Head of caudate nucleus (tissue), 42 donors: ENCODE results near the gene HOXC6.

Source experiments
- DNase-seq, 42 donors: peaks; one replicate each; pipeline versions ENCODE4 v3.0.0 to v3.0.0-alpha.2; 2020 to 2021; ENCODE audit warnings: mixed read lengths in 7 of 42
- intact Hi-C: fragments of 100-400 bp; cut with DNase I; formaldehyde crosslinking; loops from one replicate; pipeline ENCODE4 v1.15.0; 2022

The HOXC6 gene

DNA sequence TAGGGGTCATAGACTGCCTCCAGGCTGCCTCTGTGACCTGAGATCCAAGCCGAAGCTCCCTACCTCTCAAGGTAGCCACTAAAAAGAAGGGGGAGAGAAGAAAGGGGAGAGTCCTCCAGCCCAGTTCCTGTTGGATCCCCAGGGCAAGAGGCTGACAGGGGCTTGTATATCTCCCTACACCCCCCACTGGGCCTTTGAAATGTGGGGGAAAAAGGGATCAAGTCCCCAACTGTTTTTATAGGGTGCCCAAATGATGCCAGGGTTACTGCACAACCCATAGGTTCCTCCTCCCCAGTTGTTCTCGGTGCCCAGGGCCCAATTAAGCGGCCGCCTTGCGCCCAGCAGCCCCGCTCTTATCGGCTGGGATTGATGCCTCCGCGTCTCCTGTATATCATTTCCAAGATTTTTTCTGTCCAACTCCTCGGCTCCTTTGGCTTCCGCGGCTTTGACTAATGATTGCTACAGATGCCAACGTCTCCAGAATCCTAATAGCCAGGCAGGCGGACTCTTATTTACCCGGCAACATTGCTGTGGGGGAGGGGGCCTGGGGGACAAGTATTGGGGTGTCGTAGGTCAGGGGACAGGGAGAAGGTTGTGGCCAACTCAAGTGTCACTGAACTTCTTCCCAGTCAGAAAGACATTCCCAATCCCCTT is 17.8 kb downstream of the HOXC6 start:
- DNase-seq: no peak
- intact Hi-C loops: no loop called here

GRCh38 chr12:54046809-54047159 is 18.5 kb downstream of the HOXC6 start:
- intact Hi-C loops: no loop called here
- no peak for DNase-seq

DNA sequence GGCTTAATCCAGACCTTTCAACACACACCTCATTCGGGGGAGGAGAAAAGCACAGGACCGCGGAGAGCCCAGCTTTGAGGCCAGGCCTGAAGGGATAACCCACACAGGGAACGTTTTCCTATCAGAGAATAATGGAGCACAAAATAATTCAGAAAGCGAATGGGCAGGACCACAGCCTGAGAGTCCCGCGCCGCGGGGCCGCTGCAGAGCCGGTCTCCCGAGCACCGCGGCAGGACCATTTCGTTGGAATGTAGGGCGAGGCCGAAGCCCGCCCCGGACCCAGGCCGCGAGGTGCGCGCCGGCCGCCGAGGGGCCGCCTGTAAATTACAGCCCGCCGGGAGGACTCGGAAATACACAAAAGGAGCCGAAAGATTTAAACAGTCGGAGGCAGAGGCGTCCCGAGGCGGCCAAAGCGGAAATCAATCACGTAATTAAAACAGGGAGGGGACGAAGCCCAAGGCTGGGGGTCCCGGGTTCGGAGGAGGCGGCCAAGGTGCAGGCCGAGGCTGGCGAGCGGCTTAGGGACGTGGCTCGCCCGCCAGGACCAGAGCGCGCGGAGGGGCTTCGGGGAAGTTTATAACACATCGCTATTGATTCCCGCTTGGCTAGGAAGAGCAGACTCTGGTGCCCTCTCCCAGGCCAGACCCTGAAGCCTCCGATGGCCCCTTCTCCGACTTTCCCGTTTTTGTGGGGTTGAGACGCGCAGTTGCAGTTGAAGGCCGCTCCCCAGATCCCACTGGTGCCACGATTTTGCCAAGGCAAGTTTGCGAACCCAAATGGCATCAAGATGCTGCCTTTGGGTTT is 19.1 kb downstream of the HOXC6 start:
- intact Hi-C loops: no loop called here
- no peak for DNase-seq

GRCh38 chr12:54047964-54048303 is 19.7 kb downstream of the HOXC6 start:
- DNase-seq: no peak

DNA sequence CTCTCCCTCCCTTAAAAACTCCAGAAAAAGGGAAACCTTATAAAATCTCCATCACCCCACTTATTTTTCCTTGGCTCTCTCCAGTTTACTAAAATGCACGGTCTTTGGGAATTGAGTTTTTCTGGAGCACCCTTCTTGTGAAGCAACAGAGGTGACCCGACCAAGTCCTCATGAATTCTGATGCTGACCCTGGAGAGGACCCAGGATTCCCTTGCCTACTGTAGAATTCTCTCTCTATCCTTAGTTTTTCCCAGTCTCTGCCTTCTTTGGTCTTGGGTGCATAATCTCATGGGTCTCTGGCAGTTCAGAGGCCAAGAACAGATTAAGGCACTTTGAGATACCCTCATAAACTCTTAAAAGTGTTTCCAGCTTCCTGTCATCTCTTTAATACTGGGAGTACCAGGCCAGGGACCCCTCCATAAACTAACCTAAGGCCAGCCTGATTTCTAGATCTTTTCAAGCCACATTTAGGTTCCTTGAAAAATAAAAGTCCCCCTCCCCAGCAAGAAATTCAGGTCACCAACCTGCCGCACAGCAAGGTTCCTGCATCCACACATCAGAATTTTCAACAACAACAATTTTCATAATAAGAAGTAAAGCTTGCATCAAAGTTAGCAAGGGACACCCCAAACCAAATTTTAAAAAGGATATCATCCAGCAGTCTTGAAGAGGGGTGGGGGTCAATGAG is 20.3 kb downstream of the HOXC6 start:
- intact Hi-C loops: no loop called here
- DNase-seq: no peak

More at GRCh38 chr12:54047964-54048303, 19.7 kb downstream of the HOXC6 start:
- intact Hi-C loops: no loop called here

- no peak for DNase-seq
- intact Hi-C loops: no loop called here
These were observed 20.9 kb downstream of the HOXC6 start for GRCh38 chr12:54049108-54049507.

DNA sequence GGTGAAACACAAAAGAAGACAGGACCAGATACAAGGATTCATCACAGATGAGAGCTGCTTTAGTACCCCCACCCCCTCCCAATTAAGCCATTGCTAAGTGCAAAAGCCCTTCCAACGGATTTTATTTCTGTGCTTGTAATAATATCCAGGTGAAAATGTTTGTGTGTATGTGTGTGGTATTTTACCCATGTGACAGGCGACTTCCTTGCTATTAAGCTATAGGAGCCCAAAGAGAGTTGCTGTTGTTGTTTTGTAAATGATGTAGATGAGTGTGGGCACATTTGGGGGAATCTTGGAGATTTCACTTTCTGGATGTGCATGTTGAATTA is 22.2 kb downstream of the HOXC6 start:
- intact Hi-C loops: no loop called here
- no peak for DNase-seq

GRCh38 chr12:54051026-54051842 is 23.0 kb downstream of the HOXC6 start:
- intact Hi-C loops: no loop called here

DNA sequence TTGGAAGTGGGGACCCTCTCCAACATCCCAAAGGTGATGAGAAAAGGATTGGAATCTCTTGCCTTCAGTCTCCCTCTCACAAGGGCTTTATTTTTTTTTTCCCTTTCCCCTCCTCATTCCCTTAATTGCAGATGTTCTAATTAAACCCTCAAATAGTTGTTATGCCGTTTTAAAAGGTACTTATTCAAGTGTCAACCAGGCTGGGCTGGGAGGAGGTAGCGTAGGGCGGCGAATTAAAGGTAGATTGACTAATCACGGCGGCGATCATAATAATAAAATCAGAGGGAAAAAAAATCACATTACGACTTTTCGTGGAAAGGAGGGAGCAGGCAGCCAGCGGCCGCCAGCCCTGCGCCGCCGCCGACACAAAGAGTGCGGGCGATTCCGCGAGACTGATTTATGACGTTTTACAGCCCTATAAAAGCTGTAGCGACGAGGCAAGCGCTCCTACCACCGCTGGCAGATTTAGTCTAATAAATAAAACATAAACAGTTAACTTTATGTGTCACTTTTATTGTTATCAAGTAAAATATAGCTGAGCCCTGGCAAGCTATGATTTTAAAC is 23.7 kb downstream of the HOXC6 start:
- no peak for DNase-seq
- intact Hi-C loops: no loop called here

More at GRCh38 chr12:54051026-54051842, 23.0 kb downstream of the HOXC6 start:
- DNase-seq: no peak

DNA sequence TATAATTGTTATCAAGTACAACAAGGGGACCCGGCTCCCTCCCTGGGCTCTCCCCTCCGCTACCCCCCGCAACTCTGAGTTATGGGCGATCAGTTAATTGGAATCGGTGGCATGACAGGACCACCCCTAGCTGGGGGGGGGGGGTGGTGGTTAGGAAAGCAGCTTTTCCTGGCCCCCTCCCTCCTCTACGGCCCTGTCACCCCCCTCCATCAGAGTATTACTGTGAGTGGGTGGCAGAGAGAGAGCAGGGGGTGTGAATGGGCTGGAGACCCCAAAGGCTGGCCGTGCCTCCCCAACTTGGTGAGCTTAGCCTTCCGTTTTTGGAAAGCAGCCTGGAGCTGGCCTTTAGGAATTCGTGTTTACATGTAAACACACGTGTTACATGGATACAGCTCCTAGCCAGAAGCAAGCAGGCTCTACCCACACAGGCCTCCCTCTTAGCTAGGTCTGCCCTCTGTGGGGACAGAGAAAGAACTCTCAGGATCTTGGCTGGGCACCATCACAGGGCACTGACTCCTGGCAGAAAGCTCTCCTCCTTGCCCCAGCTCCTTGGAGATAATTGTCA is 24.3 kb downstream of the HOXC6 start:
- intact Hi-C loops: no loop called here
- DNase-seq: no peak

DNA sequence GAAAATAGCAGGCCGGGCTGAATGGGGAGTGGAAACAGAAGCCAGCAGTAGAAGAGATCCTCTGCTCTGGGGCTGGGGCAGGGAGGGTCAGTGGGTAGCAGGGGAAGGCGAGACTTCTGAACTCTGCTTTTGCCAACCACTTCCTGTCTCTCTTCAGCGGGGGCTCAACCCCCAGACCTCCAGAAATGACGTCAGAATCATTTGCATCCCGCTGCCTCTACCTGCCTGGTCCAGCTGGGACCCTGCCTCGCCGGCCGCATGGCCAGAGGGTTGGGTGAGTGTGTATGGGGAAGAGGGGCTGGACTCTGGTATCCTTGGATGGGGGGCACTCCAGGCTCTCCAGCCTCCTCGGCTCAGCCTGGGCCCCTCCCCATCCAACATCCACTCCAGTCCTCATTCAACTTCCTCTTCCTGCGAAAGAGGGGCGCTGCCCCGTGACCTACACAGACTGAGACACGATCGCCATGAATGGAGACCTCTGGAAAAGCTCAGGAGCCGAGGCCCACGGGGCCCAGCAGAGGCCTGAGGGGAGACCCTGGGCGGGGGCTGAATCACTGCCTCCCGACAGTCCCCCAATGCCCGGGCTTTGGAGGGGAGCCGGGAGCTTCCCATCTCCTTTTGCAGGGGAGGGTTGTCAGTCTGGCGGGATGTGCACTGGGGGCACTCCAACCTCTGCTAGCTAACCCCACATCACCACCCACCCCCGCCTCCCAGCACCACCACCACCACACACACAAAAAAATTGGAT is 24.9 kb downstream of the HOXC6 start:
- DNase-seq: peak in 4 of 42 donors; percentile 8 to 59 (median 22)

GRCh38 chr12:54053751-54054741 is 25.8 kb downstream of the HOXC6 start, which contains the start of gene HOXC4:
Gene HOXC4, plus strand, starts transcription at chr12:54053835. Its CDS starts 88 bp downstream, at chr12:54053923.
- intact Hi-C loops: no loop called here
- peak in 8 of 42 donors; percentile 11 to 58 (median 30) for DNase-seq

More for the DNA sequence above, 24.9 kb downstream of the HOXC6 start:
- intact Hi-C loops: no loop called here

DNA sequence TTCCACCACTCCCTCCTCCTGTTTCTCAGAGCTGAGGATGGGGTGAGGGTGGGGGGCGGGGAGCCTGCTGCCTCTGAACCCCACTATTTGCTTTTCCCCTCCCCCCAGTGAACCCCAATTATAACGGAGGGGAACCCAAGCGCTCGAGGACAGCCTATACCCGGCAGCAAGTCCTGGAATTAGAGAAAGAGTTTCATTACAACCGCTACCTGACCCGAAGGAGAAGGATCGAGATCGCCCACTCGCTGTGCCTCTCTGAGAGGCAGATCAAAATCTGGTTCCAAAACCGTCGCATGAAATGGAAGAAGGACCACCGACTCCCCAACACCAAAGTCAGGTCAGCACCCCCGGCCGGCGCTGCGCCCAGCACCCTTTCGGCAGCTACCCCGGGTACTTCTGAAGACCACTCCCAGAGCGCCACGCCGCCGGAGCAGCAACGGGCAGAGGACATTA is 26.5 kb downstream of the HOXC6 start:
- no peak for DNase-seq
- intact Hi-C loops: no loop called here

DNA sequence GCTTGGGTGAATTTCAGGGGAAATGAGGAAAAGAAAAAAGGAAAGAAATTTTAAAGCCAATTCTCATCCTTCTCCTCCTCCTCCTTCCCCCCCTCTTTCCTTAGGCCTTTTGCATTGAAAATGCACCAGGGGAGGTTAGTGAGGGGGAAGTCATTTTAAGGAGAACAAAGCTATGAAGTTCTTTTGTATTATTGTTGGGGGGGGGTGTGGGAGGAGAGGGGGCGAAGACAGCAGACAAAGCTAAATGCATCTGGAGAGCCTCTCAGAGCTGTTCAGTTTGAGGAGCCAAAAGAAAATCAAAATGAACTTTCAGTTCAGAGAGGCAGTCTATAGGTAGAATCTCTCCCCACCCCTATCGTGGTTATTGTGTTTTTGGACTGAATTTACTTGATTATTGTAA is 27.3 kb downstream of the HOXC6 start:
- no peak for DNase-seq
- intact Hi-C loops: no loop called here

DNA sequence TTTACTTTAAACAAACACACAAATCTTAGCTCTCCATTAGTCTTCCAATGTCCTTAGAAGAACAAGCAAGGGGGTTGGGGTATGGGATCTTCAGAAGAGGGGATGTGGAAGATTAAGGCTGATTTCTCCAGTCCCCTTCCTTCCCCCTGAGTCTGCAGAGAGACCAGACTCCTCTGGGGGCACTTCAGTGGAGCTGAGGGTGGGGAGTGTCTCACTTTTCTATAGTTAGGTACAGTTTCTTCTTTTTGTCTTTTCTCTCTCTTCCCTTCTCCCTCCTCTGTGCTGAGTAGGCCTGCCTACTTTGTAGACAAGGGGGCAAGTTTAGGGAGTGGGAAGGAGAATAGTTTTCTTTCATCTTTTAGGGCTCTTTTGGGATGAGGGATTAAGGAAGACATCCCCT is 27.9 kb downstream of the HOXC6 start:
- no peak for DNase-seq
- intact Hi-C loops: no loop called here

GRCh38 chr12:54058128-54058768 is 30.0 kb downstream of the HOXC6 start:
- intact Hi-C loops: no loop called here
- no peak for DNase-seq
